DOHH2 (cell line): ENCODE results near the gene CFAP251.

ENCODE experiments used
- EZH2phosphoT487 ChIP-seq: fragments of 200-600 bp; sonication (generic); IDR thresholded peaks from 2 replicates; pipeline ENCODE4 v1.6.1; 2017; ENCODE audit warnings: borderline replicate concordance, mild to moderate bottlenecking, antibody characterized with exemption, low read length, moderate library complexity, mixed read lengths
- TF ChIP-seq, protein P1 (sequence below): fragments of 200-600 bp; sonication (generic); IDR thresholded peaks from one replicate; pipeline ENCODE4 v1.5.1; 2014; ENCODE audit warnings: antibody characterized with exemption, mild to moderate bottlenecking, low read depth, low read length; ENCODE audit not compliant: poor library complexity, severe bottlenecking

DNA sequence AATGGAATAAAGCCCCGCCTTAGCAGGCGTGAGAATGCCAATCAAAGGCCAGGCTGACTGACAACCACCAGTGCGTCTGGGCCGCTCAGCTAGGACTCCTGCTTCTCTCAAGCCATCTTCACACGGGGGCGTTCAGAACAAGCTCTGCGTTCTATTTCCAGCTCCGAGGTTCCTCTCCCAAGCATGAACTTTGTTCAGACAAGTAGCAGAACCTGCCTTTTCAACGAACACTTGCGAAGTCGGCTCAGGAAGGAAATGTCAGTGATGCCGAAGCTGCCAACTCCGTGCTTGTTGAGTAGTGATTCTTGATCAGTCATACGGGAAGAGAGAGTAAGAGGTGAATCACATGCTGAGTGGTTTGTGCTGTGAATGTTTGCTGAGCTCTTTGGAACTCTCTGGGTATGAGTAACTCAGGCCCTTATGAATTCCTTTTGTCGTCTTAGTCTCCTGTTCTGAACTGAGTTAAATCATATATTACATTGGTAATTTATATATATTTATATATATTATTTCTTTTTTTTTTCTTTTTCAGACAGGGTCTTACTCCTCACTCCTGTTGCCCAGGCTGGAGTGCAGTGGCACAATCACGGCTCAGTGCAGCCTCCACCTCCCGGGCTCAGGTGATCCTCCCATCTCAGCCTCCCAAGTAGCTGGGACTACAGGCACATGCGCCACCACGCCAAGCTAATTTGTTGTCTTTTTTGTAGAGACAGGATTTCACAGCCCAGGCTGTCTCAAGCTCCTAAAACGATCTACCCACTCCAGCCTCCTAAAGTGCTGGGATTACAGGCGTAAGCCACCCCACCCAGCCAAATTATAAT is 73.9 kb downstream of the CFAP251 start:
- TF ChIP-seq, protein P1, sequence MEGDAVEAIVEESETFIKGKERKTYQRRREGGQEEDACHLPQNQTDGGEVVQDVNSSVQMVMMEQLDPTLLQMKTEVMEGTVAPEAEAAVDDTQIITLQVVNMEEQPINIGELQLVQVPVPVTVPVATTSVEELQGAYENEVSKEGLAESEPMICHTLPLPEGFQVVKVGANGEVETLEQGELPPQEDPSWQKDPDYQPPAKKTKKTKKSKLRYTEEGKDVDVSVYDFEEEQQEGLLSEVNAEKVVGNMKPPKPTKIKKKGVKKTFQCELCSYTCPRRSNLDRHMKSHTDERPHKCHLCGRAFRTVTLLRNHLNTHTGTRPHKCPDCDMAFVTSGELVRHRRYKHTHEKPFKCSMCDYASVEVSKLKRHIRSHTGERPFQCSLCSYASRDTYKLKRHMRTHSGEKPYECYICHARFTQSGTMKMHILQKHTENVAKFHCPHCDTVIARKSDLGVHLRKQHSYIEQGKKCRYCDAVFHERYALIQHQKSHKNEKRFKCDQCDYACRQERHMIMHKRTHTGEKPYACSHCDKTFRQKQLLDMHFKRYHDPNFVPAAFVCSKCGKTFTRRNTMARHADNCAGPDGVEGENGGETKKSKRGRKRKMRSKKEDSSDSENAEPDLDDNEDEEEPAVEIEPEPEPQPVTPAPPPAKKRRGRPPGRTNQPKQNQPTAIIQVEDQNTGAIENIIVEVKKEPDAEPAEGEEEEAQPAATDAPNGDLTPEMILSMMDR = no peak
- no peak for TF ChIP-seq EZH2phosphoT487
